Nephron (organoid): ENCODE data around the gene WBP2.
A peak's percentile ranks its signal among the peaks of the same experiment; 100 is the strongest.

ENCODE experiments used
- H3K27ac Mint-ChIP-seq, 3 experiments: 2 replicates each; pipeline ENCODE4 v1.8.0; 2020; ENCODE audit warnings: mixed read lengths in 3 of 3, mild to moderate bottlenecking in 2 of 3, moderate library complexity in 1 of 3
- H3K27me3 Mint-ChIP-seq: 2 replicates; pipeline ENCODE4 v1.8.0; 2021; ENCODE audit warnings: low read depth, mild to moderate bottlenecking, moderate library complexity, mixed read lengths
- H3K36me3 Mint-ChIP-seq: 2 replicates; pipeline ENCODE4 v1.8.0; 2020; ENCODE audit warnings: low read depth, mixed read lengths
- H3K4me1 Mint-ChIP-seq: 2 replicates; pipeline ENCODE4 v1.8.0; 2020; ENCODE audit warnings: mixed read lengths
- H3K4me3 Mint-ChIP-seq, 3 experiments: 2 replicates each; pipeline ENCODE4 v1.8.0; 2020; ENCODE audit warnings: mild to moderate bottlenecking in 3 of 3, mixed read lengths in 3 of 3, moderate library complexity in 2 of 3
- H3K9me3 Mint-ChIP-seq: 2 replicates; pipeline ENCODE4 v1.8.0; 2020; ENCODE audit warnings: mixed read lengths
- CTCF ChIP-seq, 3 experiments: fragments of 200-600 bp; sonication (generic); IDR thresholded peaks; one replicate each; pipeline ENCODE4 v1.5.0; 2021; ENCODE audit warnings: antibody characterized with exemption in 3 of 3; ENCODE audit not compliant: unreplicated experiment in 3 of 3

Gene WBP2

GRCh38 chr17:75855310-75856061 is at the start of gene WBP2:
WBP2 (minus strand) TSS chr17:75855335; CDS start chr17:75855297, 38 bp downstream.
- TF ChIP-seq CTCF (IDR thresholded peaks at IDR 0.05; ENCODE audit: unreplicated experiment in 3 of 3): peak; percentile 38 to 58 (median 45)
- H3K4me1 Mint-ChIP-seq: peaks cover 12% of the 10 kb centered on the region
- H3K36me3 Mint-ChIP-seq: peaks cover 6% of the 10 kb centered on the region
- no peaks in the 10 kb centered on the region for H3K9me3 Mint-ChIP-seq
- H3K27ac Mint-ChIP-seq: peak within 1 kb of the TSS in 2 of 3 experiments; percentile 27 to 78
- H3K4me3 Mint-ChIP-seq: peak within 1 kb of the TSS in 1 of 3 experiments; percentile 88
- no peaks in the 10 kb centered on the region for H3K27me3 Mint-ChIP-seq

GRCh38 chr17:75902406-75902805 is 47.3 kb upstream of the WBP2 start:
- Mint-ChIP-seq H3K4me1 (peaks cover 3% of the 10 kb centered on the region), H3K4me3 (peak overlapping the region in 2 of 3 experiments; percentile 12 to 28), H3K9me3 (no peaks in the 10 kb centered on the region), H3K27me3 (no peaks in the 10 kb centered on the region), H3K27ac (no peak overlapping the region), H3K36me3 (peaks cover 13% of the 10 kb centered on the region)
- no peak for TF ChIP-seq CTCF (IDR thresholded peaks at IDR 0.05; ENCODE audit: unreplicated experiment in 3 of 3)

- H3K27ac Mint-ChIP-seq: no peak overlapping the region
- H3K9me3 Mint-ChIP-seq: no peaks in the 10 kb centered on the region
- no peaks in the 10 kb centered on the region for H3K27me3 Mint-ChIP-seq
- TF ChIP-seq CTCF (IDR thresholded peaks at IDR 0.05; ENCODE audit: unreplicated experiment in 3 of 3): no peak
- H3K36me3 Mint-ChIP-seq: peaks cover 13% of the 10 kb centered on the region
- H3K4me1 Mint-ChIP-seq: peaks cover 5% of the 10 kb centered on the region
- H3K4me3 Mint-ChIP-seq: peak overlapping the region; percentile 25 to 59 (median 41)
Measured at GRCh38 chr17:75901727-75902126, 46.6 kb upstream of the WBP2 start.

- H3K27ac Mint-ChIP-seq: no peak overlapping the region
- TF ChIP-seq CTCF (IDR thresholded peaks at IDR 0.05; ENCODE audit: unreplicated experiment in 3 of 3): no peak
- no peaks in the 10 kb centered on the region for H3K9me3 Mint-ChIP-seq
- H3K4me1 Mint-ChIP-seq: peaks cover 5% of the 10 kb centered on the region
- peaks cover 13% of the 10 kb centered on the region for H3K36me3 Mint-ChIP-seq
- no peaks in the 10 kb centered on the region for H3K27me3 Mint-ChIP-seq
- peak overlapping the region; percentile 25 to 59 (median 41) for H3K4me3 Mint-ChIP-seq
Measured at GRCh38 chr17:75900691-75901533, 45.8 kb upstream of the WBP2 start.

GRCh38 chr17:75899767-75900468 is 44.8 kb upstream of the WBP2 start:
- Mint-ChIP-seq H3K4me1 (peaks cover 14% of the 10 kb centered on the region), H3K27ac (no peak overlapping the region), H3K9me3 (no peaks in the 10 kb centered on the region), H3K27me3 (no peaks in the 10 kb centered on the region), H3K36me3 (peaks cover 13% of the 10 kb centered on the region), H3K4me3 (peak overlapping the region in 1 of 3 experiments; percentile 20)
- no peak for TF ChIP-seq CTCF (IDR thresholded peaks at IDR 0.05; ENCODE audit: unreplicated experiment in 3 of 3)
